Kidney glomerular epithelial cell (primary cell): ENCODE data around the gene GPNMB.

ENCODE experiments used
- DNase-seq: peaks from one replicate; lab custom pipeline; 2025; lab: John Stamatoyannopoulos, UW

GPNMB gene

DNA sequence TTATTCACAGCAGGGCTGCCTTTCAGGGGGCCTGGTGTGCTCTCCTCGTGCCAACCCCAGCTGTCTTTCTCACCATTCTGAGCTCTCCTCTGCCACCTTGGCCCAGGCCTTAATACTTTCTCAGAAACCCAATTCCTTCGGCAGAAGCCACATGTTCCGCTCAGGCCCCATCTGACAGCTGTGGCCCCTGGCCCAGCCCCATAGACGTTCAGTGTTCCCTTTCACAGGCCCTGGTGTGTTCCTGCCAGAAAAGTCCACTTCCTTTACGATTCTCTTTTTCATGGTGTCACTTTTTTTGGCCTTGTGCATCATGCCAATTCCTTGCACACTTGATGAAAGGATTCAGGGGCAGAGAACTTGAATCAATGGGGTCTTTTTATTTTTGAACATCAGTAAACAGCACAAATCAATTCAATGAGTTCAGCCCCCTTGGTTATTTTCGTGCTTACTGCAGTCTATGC lies 15.9 kb upstream of the GPNMB start:
- no peak for DNase-seq

GRCh38 chr7:23232966-23233365 lies 13.6 kb upstream of the GPNMB start:
- no peak for DNase-seq

- no peak for DNase-seq
Observed at GRCh38 chr7:23234569-23235296, 11.8 kb upstream of the GPNMB start.

GRCh38 chr7:23235813-23236221 lies 10.8 kb upstream of the GPNMB start:
- DNase-seq: peak; percentile 33

- no peak for DNase-seq
Observed at GRCh38 chr7:23237000-23237399, 9.6 kb upstream of the GPNMB start.

GRCh38 chr7:23238983-23239652 lies 7.5 kb upstream of the GPNMB start:
- DNase-seq: no peak

- DNase-seq: no peak
Observed at GRCh38 chr7:23239698-23240097, 6.9 kb upstream of the GPNMB start.

DNA sequence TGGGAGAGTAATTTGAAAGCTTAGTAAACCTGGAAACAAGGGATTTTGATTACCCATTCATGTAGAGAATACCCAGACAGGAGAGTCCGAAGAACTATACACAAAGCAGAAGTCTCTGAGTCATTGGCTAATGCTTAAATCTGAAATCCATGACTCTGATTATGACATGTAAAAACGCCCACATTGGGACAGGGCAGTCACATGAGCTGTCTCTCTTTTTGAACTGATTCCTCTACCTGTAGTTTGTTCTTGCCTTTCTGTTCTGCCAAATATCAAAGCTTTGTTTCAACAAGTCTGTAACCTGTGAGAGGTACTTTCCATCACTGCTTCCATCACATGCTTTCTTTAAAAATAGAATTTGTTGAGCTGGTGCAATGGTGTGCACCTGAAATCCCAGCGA lies 4.3 kb upstream of the GPNMB start:
- no peak for DNase-seq

- no peak for DNase-seq
Observed at GRCh38 chr7:23242935-23243334, 3.6 kb upstream of the GPNMB start.

GRCh38 chr7:23247046-23247602 lies 549 bp downstream of the GPNMB start:
- no peak for DNase-seq

GRCh38 chr7:23247603-23248335 lies 1.2 kb downstream of the GPNMB start:
- no peak for DNase-seq

DNA sequence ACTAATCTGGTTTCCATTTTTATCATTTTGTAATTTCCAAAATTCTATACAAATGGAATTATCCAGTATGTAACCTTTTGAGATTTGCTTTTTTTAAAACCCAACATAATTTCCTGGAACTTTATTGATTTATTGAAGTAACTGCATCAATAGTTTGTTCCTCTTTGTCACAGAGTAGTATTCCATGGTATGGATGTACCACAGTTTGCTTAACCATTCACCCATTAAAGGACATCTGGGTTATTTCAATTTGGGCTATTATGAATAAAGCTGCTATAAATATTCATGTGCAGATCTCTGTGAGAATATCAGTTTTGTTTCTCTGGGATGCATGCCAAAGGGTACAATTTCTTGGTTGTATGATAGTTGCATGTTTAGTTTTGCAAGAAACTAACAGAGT lies 2.9 kb downstream of the GPNMB start:
- no peak for DNase-seq

GRCh38 chr7:23254051-23254681 lies 7.6 kb downstream of the GPNMB start:
- no peak for DNase-seq

GRCh38 chr7:23256731-23257130 lies 10.2 kb downstream of the GPNMB start:
- no peak for DNase-seq

DNA sequence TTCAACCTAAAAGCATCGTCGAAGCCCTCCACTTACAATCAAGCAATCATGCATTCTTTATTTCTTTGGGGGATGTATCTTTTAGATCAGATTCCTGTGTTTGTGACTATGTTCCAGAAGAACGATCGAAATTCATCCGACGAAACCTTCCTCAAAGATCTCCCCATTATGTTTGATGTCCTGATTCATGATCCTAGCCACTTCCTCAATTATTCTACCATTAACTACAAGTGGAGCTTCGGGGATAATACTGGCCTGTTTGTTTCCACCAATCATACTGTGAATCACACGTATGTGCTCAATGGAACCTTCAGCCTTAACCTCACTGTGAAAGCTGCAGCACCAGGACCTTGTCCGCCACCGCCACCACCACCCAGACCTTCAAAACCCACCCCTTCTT lies 13.8 kb downstream of the GPNMB start:
- DNase-seq: no peak

- peak; percentile 25 for DNase-seq
Observed at GRCh38 chr7:23261843-23262452, 15.4 kb downstream of the GPNMB start.

DNA sequence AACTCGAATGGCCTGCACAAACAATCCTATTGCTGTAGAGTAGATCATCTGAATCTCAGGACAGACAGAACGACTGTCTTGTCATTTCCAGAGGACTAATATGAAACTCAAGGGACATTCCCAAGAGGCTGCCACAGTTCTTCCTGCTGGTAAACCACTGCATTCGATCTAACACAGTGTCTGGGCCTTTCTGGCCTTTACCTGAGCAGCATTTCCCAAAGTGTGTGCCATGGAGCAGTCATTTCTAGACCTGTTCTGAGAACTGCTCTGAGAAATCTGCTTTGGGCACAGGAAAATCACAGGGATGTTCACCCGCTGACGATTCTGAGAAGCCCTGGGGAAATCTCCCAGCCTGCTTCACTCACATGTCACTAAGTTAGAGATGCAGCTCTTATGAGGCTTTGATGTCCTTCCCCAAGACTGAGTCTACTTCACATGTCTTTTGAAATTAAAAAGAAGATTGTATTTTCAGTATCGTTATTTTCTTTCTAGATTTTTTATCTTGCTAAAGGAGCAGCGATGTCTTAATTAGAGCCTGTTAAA lies 18.4 kb downstream of the GPNMB start:
- no peak for DNase-seq

- DNase-seq: no peak
Observed at GRCh38 chr7:23266918-23267317, 20.3 kb downstream of the GPNMB start.

GRCh38 chr7:23267357-23267756 lies 20.8 kb downstream of the GPNMB start:
- no peak for DNase-seq

GRCh38 chr7:23268167-23268566 lies 21.6 kb downstream of the GPNMB start:
- DNase-seq: no peak

- DNase-seq: no peak
Observed at GRCh38 chr7:23268746-23269145, 22.2 kb downstream of the GPNMB start.
